Naive thymus-derived CD4-positive, alpha-beta T cell (primary cell): ENCODE measurements around the gene SHC3. TPM values are rescaled to one million over a fixed set of nuclear protein-coding genes. Genes with fewer than 3 reads are reported as not detected.

Source experiments
- ATAC-seq: fragments of 150-1000 bp; cut with Tn5 transposase; 2 replicates; pipeline ENCODE4 v1.10.0; 2021; ENCODE audit warnings: mild to moderate bottlenecking, moderate library complexity
- CTCF ChIA-PET: fragments of 350-600 bp; sonication (Branson Sonifier 250); formaldehyde crosslinking; loops from one replicate; lab custom pipeline; 2021; ENCODE audit warnings: antibody characterized with exemption; lab: Charles Lee
- POLR2A ChIA-PET: fragments of 350-600 bp; sonication (Branson Sonifier 250); formaldehyde crosslinking; loops from one replicate; lab custom pipeline; 2021; ENCODE audit warnings: antibody characterized with exemption, inconsistent platforms; lab: Charles Lee
- DNase-seq, 9 donors: peaks; one replicate each; pipeline versions ENCODE4 v3.0.0 to v3.0.0-alpha.2; 2020 to 2022; ENCODE audit warnings: mixed read lengths in 1 of 9
- H3K27ac ChIP-seq: one replicate; pipeline ENCODE4 v1.7.0; 2013; ENCODE audit warnings: mild to moderate bottlenecking, low read depth, low read length, moderate library complexity
- H3K27me3 ChIP-seq, 2 donors: one replicate each; pipeline ENCODE4 v1.7.0; 2013; ENCODE audit warnings: low read length in 2 of 2, mild to moderate bottlenecking in 2 of 2, moderate library complexity in 2 of 2; ENCODE audit not compliant: control insufficient read depth in 2 of 2, insufficient read depth in 2 of 2
- H3K36me3 ChIP-seq, 3 experiments: 1 replicate in 2 of 3; 2 replicates in 1 of 3; pipeline ENCODE4 v1.7.0; 2013; ENCODE audit warnings: low read length in 3 of 3, mild to moderate bottlenecking in 3 of 3, moderate library complexity in 1 of 3; ENCODE audit not compliant: insufficient read depth in 3 of 3, control insufficient read depth in 2 of 3
- H3K4me1 ChIP-seq, 2 donors: one replicate each; pipeline ENCODE4 v1.7.0; 2013; ENCODE audit warnings: low read length in 2 of 2, mild to moderate bottlenecking in 2 of 2, moderate library complexity in 1 of 2; ENCODE audit not compliant: control insufficient read depth in 2 of 2, insufficient read depth in 2 of 2
- H3K4me3 ChIP-seq: 2 replicates; pipeline ENCODE4 v1.7.0; 2013; ENCODE audit warnings: mild to moderate bottlenecking, low read length
- H3K9me3 ChIP-seq, 3 experiments: 1 replicate in 2 of 3; 2 replicates in 1 of 3; pipeline ENCODE4 v1.7.0; 2013; ENCODE audit warnings: low read length in 3 of 3; ENCODE audit not compliant: control insufficient read depth in 2 of 3
- H3K27ac Mint-ChIP-seq, 9 donors: one replicate each; pipeline ENCODE4 v1.8.0; 2020 to 2022; ENCODE audit warnings: mixed read lengths in 9 of 9, mild to moderate bottlenecking in 8 of 9, moderate library complexity in 5 of 9, inconsistent platforms in 2 of 9
- H3K27me3 Mint-ChIP-seq, 5 donors: one replicate each; pipeline ENCODE4 v1.8.0; 2021 to 2022; ENCODE audit warnings: mixed read lengths in 5 of 5, mild to moderate bottlenecking in 1 of 5
- H3K36me3 Mint-ChIP-seq, 5 donors: one replicate each; pipeline ENCODE4 v1.8.0; 2020 to 2022; ENCODE audit warnings: mixed read lengths in 5 of 5, mild to moderate bottlenecking in 3 of 5, inconsistent platforms in 1 of 5
- H3K4me1 Mint-ChIP-seq, 7 donors: one replicate each; pipeline ENCODE4 v1.8.0; 2020 to 2022; ENCODE audit warnings: mixed read lengths in 7 of 7, mild to moderate bottlenecking in 3 of 7, inconsistent platforms in 1 of 7
- H3K4me3 Mint-ChIP-seq, 10 donors: one replicate each; pipeline ENCODE4 v1.8.0; 2020 to 2022; ENCODE audit warnings: mild to moderate bottlenecking in 10 of 10, mixed read lengths in 10 of 10, moderate library complexity in 6 of 10, inconsistent platforms in 2 of 10
- H3K9me3 Mint-ChIP-seq, 11 donors: one replicate each; pipeline ENCODE4 v1.8.0; 2020 to 2022; ENCODE audit warnings: mixed read lengths in 11 of 11, mild to moderate bottlenecking in 4 of 11, inconsistent platforms in 1 of 11, moderate library complexity in 1 of 11
- intact Hi-C, 2 donors: fragments of 100-400 bp; cut with micrococcal nuclease; formaldehyde crosslinking; loops; one replicate each; pipeline ENCODE4 v1.15.1; 2023
- polyA plus RNA-seq, 2 donors: library from polyadenylated mRNA; unstranded; fragments of 300-500 nt; fragmentation: Illumina TruSeq; gene quantifications; one replicate each; pipeline ENCODE4 v1.2.3, GENCODE V29; 2021
- total RNA-seq, 6 experiments: library from RNA in 5 of 6; stranded (reverse) in 5 of 6; gene quantifications; 1 replicate in 5 of 6; 2 replicates in 1 of 6; pipeline ENCODE4 v1.2.3 and lab custom pipeline; 2021 to 2026

Gene SHC3
- total and polyA plus RNA-seq, 7 experiments from 2014 or later = 0.02 to 0.11 (median 0.07) TPM; not detected in 3

DNA sequence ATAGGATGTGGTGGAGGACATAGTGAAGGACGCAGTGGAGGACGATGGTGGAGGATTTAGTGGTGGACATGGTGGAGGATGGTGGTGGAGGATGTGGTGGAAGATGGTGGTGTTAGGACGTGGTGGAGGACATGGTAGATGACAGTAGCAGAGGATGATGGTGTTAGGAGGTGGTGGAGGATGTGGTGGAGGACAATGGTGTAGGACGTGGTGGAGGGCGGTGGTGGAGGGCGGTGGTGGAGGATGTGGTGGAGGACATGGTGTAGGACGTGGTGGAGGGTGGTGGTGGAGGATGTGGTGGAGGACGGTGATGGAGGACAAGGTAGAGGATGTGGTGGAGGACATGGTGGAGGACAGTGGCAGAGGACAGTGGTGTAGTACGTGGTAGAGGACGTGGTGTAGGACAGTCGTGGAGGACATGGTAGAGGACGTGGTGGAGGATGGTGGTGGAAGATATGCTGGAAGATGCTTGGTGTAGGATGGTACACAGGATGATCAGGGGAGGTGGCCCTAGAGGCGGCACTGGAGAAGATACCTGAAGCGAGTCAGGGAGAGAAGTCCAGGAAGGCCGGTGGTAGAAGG, 118.6 kb downstream of the SHC3 start:
- CTCF ChIA-PET = no interaction called here
- Mint-ChIP-seq H3K27me3 (peaks cover 0 to 17% (median 14%) of the 10 kb centered on the region in 5 donors), H3K9me3 (peaks cover 0 to 2% (median 0%) of the 10 kb centered on the region in 11 donors), H3K36me3 (no peaks in the 10 kb centered on the region), H3K4me3 (no peak overlapping the region), H3K27ac (no peak overlapping the region), H3K4me1 (no peaks in the 10 kb centered on the region)
- POLR2A ChIA-PET = no interaction called here
- DNase-seq (no peak), ATAC-seq (peak; percentile 26)
- Histone ChIP-seq H3K27me3 (no peaks in the 10 kb centered on the region), H3K4me3 (no peak overlapping the region), H3K4me1 (no peaks in the 10 kb centered on the region), H3K36me3 (no peaks in the 10 kb centered on the region), H3K9me3 (no peaks in the 10 kb centered on the region), H3K27ac (no peak overlapping the region)
- intact Hi-C loops = no loop called here

DNA sequence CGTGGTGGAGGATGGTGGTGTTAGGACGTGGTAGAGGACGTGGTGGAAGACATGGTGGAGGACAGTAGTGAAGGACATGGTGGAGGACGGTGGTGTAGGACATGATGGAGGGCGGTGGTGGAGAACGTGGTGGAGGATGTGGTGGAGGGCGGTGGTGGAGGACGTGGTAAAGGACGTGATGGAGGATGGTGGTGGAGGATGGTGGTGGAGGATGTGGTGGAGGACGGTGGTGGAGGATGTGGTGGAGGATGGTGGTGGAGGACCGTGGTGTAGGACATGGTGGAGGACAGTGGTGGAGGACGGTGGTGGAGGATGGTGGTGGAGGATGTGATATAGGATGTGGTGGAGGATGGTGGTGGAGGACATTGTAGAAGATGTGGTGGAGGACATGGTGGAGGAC, 119.7 kb downstream of the SHC3 start:
- Mint-ChIP-seq H3K4me3 (no peak overlapping the region), H3K27me3 (peaks cover 0 to 19% (median 11%) of the 10 kb centered on the region in 5 donors), H3K4me1 (no peaks in the 10 kb centered on the region), H3K36me3 (no peaks in the 10 kb centered on the region), H3K9me3 (no peaks in the 10 kb centered on the region), H3K27ac (no peak overlapping the region)
- intact Hi-C loops = no loop called here
- Histone ChIP-seq H3K27me3 (no peaks in the 10 kb centered on the region), H3K9me3 (no peaks in the 10 kb centered on the region), H3K27ac (no peak overlapping the region), H3K4me1 (no peaks in the 10 kb centered on the region), H3K4me3 (no peak overlapping the region), H3K36me3 (no peaks in the 10 kb centered on the region)
- DNase-seq = no peak
- POLR2A ChIA-PET = no interaction called here
- peak; percentile 14 for ATAC-seq
- CTCF ChIA-PET = no interaction called here

GRCh38 chr9:89054865-89055495, 123.6 kb downstream of the SHC3 start:
- H3K27me3 ChIP-seq = no peaks in the 10 kb centered on the region
- ATAC-seq (no peak), DNase-seq (no peak)
- peaks cover 0 to 2% (median 0%) of the 10 kb centered on the region in 11 donors for H3K9me3 Mint-ChIP-seq
- H3K27ac ChIP-seq = no peak overlapping the region
- ChIA-PET CTCF (no interaction called here), POLR2A (no interaction called here)
- H3K36me3 Mint-ChIP-seq = no peaks in the 10 kb centered on the region
- H3K27ac Mint-ChIP-seq = peak overlapping the region in 1 of 9 donors; percentile 39
- H3K4me3 Mint-ChIP-seq = no peak overlapping the region
- H3K4me1 ChIP-seq = no peaks in the 10 kb centered on the region
- peaks cover 3 to 23% (median 14%) of the 10 kb centered on the region in 5 donors for H3K27me3 Mint-ChIP-seq
- H3K4me3 ChIP-seq = no peak overlapping the region
- no peaks in the 10 kb centered on the region for H3K36me3 ChIP-seq
- no peaks in the 10 kb centered on the region for H3K9me3 ChIP-seq
- H3K4me1 Mint-ChIP-seq = no peaks in the 10 kb centered on the region
- intact Hi-C loops = no loop called here

DNA sequence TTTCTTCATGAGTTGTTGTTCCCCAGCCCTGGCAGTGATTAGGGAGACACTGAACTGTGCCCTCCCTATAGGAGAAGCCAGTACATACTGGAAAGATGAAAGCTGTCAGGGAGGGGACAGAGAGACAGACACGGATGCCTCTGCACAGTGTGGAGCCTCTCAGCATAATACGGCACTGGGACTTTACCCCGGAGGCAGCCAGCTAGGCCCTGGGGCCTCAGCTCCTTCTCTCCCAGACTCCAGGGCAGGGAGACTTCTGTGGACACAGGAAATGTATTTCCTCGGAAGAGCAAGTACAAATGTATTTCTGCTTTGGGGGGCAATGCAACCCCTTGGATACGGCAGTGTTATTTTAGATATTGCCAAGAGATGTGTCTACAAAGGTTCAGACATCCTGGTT, 125.3 kb downstream of the SHC3 start:
- peaks cover 0 to 2% (median 0%) of the 10 kb centered on the region in 11 donors for H3K9me3 Mint-ChIP-seq
- ChIA-PET POLR2A (no interaction called here), CTCF (interaction anchor here (0.6 kb wide), 1 partner anchor 1595 kb away, joined by 5 read pairs; no protein-coding TSS in a partner anchor)
- Histone ChIP-seq H3K36me3 (no peaks in the 10 kb centered on the region), H3K4me1 (no peaks in the 10 kb centered on the region), H3K4me3 (no peak overlapping the region), H3K27me3 (no peaks in the 10 kb centered on the region), H3K27ac (no peak overlapping the region), H3K9me3 (no peaks in the 10 kb centered on the region)
- no peaks in the 10 kb centered on the region for H3K4me1 Mint-ChIP-seq
- peaks cover 3 to 23% (median 17%) of the 10 kb centered on the region in 5 donors for H3K27me3 Mint-ChIP-seq
- DNase-seq = no peak
- ATAC-seq = no peak
- H3K27ac Mint-ChIP-seq = no peak overlapping the region
- intact Hi-C loops = no loop called here
- no peaks in the 10 kb centered on the region for H3K36me3 Mint-ChIP-seq
- H3K4me3 Mint-ChIP-seq = no peak overlapping the region

GRCh38 chr9:89052470-89053097, 126.0 kb downstream of the SHC3 start:
- Mint-ChIP-seq H3K27me3 (peaks cover 3 to 23% (median 21%) of the 10 kb centered on the region in 5 donors), H3K4me1 (no peaks in the 10 kb centered on the region), H3K9me3 (peaks cover 0 to 2% (median 0%) of the 10 kb centered on the region in 11 donors), H3K27ac (no peak overlapping the region), H3K36me3 (no peaks in the 10 kb centered on the region), H3K4me3 (no peak overlapping the region)
- Histone ChIP-seq H3K4me3 (no peak overlapping the region), H3K4me1 (no peaks in the 10 kb centered on the region), H3K9me3 (no peaks in the 10 kb centered on the region), H3K36me3 (no peaks in the 10 kb centered on the region), H3K27ac (no peak overlapping the region), H3K27me3 (no peaks in the 10 kb centered on the region)
- intact Hi-C loops = no loop called here
- ATAC-seq (no peak), DNase-seq (no peak)
- ChIA-PET POLR2A (no interaction called here), CTCF (interaction anchor here (0.6 kb wide), 1 partner anchor 1594 kb away, joined by 5 read pairs; no protein-coding TSS in a partner anchor)

- H3K36me3 Mint-ChIP-seq = no peaks in the 10 kb centered on the region
- no peak for ATAC-seq
Measured at GRCh38 chr9:89051421-89052025, 127.1 kb downstream of the SHC3 start.

More at GRCh38 chr9:89051421-89052025, 127.1 kb downstream of the SHC3 start:
- Histone ChIP-seq H3K27ac (no peak overlapping the region), H3K4me1 (no peaks in the 10 kb centered on the region), H3K36me3 (no peaks in the 10 kb centered on the region), H3K9me3 (no peaks in the 10 kb centered on the region), H3K4me3 (no peak overlapping the region), H3K27me3 (no peaks in the 10 kb centered on the region)
- intact Hi-C loops = no loop called here
- CTCF ChIA-PET = no interaction called here
- H3K4me1 Mint-ChIP-seq = no peaks in the 10 kb centered on the region
- no peak for DNase-seq
- H3K27me3 Mint-ChIP-seq = peaks cover 5 to 26% (median 23%) of the 10 kb centered on the region in 5 donors
- H3K4me3 Mint-ChIP-seq = no peak overlapping the region
- POLR2A ChIA-PET = no interaction called here
- H3K9me3 Mint-ChIP-seq = peaks cover 0 to 2% (median 0%) of the 10 kb centered on the region in 11 donors
- no peak overlapping the region for H3K27ac Mint-ChIP-seq
